BLaER1 (cell line): ENCODE measurements around the gene EFCAB11.

ENCODE experiments used
- H3K27ac ChIP-seq: shearing (Covaris generic); formaldehyde crosslinking; 2 replicates; pipeline ENCODE4 v1.8.1; 2022
- H3K27me3 ChIP-seq: shearing (Covaris generic); formaldehyde crosslinking; 2 replicates; pipeline ENCODE4 v1.8.1; 2022
- H3K36me3 ChIP-seq: shearing (Covaris generic); formaldehyde crosslinking; 2 replicates; pipeline ENCODE4 v1.8.1; 2022
- H3K4me1 ChIP-seq: shearing (Covaris generic); formaldehyde crosslinking; 2 replicates; pipeline ENCODE4 v1.8.1; 2022
- H3K4me2 ChIP-seq: shearing (Covaris generic); formaldehyde crosslinking; 2 replicates; pipeline ENCODE4 v1.8.1; 2022
- H3K4me3 ChIP-seq: shearing (Covaris generic); formaldehyde crosslinking; 2 replicates; pipeline ENCODE4 v1.8.1; 2022
- H3K9ac ChIP-seq: shearing (Covaris generic); formaldehyde crosslinking; 2 replicates; pipeline ENCODE4 v1.8.1; 2022
- H3K9me3 ChIP-seq: shearing (Covaris generic); formaldehyde crosslinking; 2 replicates; pipeline ENCODE4 v1.8.1; 2022
- H4K20me1 ChIP-seq: shearing (Covaris generic); formaldehyde crosslinking; 2 replicates; pipeline ENCODE4 v1.8.1; 2022
- Cebpa-rat ChIP-seq: shearing (Covaris generic); IDR thresholded peaks from 2 replicates; pipeline ENCODE4 v1.8.1; 2022

The EFCAB11 gene

DNA sequence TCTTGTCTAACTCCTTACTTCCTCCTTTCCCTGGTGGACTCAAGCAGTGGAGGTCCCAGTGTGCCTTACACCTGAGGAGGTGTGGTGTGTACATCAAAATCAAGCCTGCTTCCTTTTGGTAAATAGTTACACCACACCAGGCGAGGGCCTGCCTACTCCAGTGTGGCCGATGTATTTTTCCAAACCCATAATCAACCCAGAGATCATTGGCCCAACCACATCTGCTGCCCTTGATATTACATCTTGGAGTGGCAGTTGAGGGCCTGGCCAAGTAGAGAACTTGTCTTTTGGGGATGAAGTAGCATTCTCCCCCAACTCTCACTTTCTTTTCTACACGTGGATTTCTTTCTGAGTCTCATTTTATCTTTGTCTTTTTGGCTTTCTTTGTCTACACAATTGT, 187.4 kb downstream of the EFCAB11 start:
- peaks cover 34% of the 10 kb centered on the region for H3K4me1 ChIP-seq
- H3K36me3 ChIP-seq, result no peaks in the 10 kb centered on the region
- H3K4me3 ChIP-seq, result no peak overlapping the region
- no peak overlapping the region for H3K9ac ChIP-seq
- H3K27me3 ChIP-seq, result no peaks in the 10 kb centered on the region
- no peak for TF ChIP-seq Cebpa-rat
- peak overlapping the region; percentile 44; the same call in 1 of the 2 replicates for H3K27ac ChIP-seq
- H3K4me2 ChIP-seq, result peak overlapping the region; percentile 38
- no peaks in the 10 kb centered on the region for H4K20me1 ChIP-seq
- no peaks in the 10 kb centered on the region for H3K9me3 ChIP-seq

DNA sequence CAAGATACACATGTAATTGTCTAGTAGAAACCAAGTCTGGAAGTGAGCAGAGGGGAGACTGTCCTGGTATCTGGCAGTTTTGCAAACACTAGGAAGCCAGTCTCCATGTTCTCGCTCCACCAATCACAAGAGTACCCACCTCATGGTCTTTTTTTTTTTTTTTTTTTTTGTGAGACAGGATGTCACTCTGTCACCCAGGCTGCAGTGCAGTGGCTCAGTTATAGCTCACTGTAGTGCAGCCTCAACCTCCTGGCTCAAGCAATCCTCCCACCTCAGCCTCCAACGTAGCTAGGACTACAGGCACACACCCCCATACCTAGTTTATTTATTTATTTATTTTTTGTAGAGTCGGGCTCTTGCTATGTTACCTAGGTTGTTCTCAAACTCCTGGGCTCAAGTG, 189.2 kb downstream of the EFCAB11 start:
- H3K9ac ChIP-seq, result no peak overlapping the region
- peaks cover 20% of the 10 kb centered on the region for H3K4me1 ChIP-seq
- no peaks in the 10 kb centered on the region for H3K27me3 ChIP-seq
- no peaks in the 10 kb centered on the region for H3K9me3 ChIP-seq
- no peak overlapping the region for H3K4me2 ChIP-seq
- H3K36me3 ChIP-seq, result no peaks in the 10 kb centered on the region
- no peaks in the 10 kb centered on the region for H4K20me1 ChIP-seq
- no peak for TF ChIP-seq Cebpa-rat
- no peak overlapping the region for H3K27ac ChIP-seq
- no peak overlapping the region for H3K4me3 ChIP-seq

DNA sequence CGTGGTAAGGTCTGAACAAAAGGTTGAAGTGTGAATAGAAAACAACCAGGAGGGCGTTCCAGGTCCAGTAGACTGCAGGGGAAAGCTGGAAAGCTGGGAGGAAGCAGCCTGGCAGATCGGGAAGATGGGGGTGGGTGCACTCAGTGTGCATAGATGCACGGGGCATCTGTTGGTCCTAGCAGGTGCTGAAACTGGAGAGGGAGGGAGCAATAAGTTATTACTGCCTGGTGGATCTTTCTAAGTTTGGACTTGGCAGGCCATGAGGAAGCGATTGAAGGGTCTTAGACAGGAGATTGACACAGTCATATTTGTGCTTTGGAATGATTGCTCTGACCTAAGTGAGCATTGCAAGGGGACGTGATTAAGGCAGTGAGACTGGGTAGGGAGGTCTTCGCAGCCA, 194.4 kb downstream of the EFCAB11 start:
- no peaks in the 10 kb centered on the region for H3K36me3 ChIP-seq
- no peaks in the 10 kb centered on the region for H3K4me1 ChIP-seq
- no peak overlapping the region for H3K27ac ChIP-seq
- no peak overlapping the region for H3K4me2 ChIP-seq
- H3K9ac ChIP-seq, result no peak overlapping the region
- no peaks in the 10 kb centered on the region for H4K20me1 ChIP-seq
- H3K27me3 ChIP-seq, result no peaks in the 10 kb centered on the region
- no peak overlapping the region for H3K4me3 ChIP-seq
- H3K9me3 ChIP-seq, result peaks cover 24% of the 10 kb centered on the region
- no peak for TF ChIP-seq Cebpa-rat

DNA sequence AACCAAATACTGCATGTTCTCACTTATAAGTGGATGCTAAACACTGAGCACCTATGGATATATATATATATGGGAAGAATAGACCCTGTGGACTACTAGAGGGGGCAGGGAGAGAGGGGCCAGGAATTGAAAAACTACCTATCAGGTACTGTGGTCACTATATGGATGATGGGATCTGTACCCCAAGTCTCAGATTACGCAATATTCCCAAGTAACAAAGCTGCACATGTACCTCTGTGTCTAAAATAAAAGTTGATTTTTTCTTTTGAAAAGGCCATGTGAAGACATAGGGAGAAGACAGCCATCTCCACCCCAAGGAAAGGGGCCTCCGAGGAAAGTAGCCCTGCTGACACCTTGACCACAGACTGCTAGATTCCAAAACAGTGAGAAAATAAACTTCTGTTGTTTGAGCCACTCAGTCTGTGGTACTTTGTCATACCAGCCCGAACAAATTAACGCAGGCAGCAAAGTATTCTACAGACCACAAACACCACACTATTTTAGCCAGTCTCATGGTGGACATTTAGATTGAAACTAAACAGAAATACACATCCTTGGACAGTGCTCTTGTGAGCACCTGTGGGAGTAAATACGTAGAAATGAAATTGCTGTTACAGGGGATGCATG, 197.1 kb downstream of the EFCAB11 start:
- no peak overlapping the region for H3K27ac ChIP-seq
- H3K4me2 ChIP-seq, result no peak overlapping the region
- peaks cover 30% of the 10 kb centered on the region for H3K9me3 ChIP-seq
- no peaks in the 10 kb centered on the region for H4K20me1 ChIP-seq
- peak; percentile 83; the same call in 1 of the 2 replicates for TF ChIP-seq Cebpa-rat
- H3K4me3 ChIP-seq, result no peak overlapping the region
- no peaks in the 10 kb centered on the region for H3K36me3 ChIP-seq
- H3K27me3 ChIP-seq, result no peaks in the 10 kb centered on the region
- H3K4me1 ChIP-seq, result no peaks in the 10 kb centered on the region
- H3K9ac ChIP-seq, result no peak overlapping the region

DNA sequence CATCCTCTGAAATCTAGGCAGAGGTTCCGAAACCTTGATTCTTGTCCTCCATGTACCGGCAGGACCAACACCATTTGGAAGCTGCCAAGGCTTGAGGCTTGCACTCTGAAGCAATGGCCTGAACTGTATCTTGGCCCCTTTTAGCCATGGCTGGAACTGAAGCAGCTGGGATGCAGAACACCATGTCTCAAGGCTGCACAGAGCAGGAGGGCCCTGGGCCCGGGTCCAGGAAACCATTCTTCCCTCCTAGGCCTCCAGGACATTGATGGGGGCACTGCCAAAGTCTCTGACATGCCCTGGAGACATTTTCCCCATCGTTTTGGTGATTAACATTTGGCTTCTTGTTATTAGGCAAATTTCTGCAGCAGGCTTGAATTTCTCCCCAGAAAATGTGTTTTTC, 198.7 kb downstream of the EFCAB11 start:
- H3K9ac ChIP-seq, result no peak overlapping the region
- no peak overlapping the region for H3K4me2 ChIP-seq
- no peak overlapping the region for H3K4me3 ChIP-seq
- no peak overlapping the region for H3K27ac ChIP-seq
- H3K27me3 ChIP-seq, result no peaks in the 10 kb centered on the region
- no peaks in the 10 kb centered on the region for H3K36me3 ChIP-seq
- H4K20me1 ChIP-seq, result no peaks in the 10 kb centered on the region
- H3K9me3 ChIP-seq, result peaks cover 30% of the 10 kb centered on the region
- no peaks in the 10 kb centered on the region for H3K4me1 ChIP-seq
- TF ChIP-seq Cebpa-rat, result no peak

DNA sequence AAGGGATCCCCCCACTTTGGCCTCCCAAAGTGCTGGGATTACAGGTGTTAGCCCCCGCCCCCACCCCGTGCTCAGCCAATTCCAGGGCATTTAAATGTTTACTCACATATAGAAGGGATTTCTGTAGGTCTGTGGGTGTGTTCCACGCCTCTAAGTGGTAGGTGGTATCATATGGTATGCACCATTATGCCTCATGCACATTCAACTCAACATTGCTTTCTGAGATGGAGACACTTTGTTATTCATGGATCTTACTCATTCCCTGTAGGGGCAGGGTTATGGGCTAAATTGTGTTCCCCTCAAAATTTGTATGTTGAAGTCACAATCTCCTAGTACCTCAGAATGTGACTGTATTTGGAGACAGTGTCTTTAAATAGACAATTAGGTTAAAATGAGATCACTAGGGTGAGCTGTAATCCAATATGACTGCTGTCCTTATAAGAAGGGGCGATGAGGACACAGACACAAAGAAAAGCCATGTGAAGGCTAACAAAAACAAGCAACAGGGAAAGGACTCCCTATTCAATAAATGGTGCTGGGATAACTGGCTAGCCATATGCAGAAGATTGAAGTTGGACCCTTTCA, 200.6 kb downstream of the EFCAB11 start:
- H3K9ac ChIP-seq, result no peak overlapping the region
- H4K20me1 ChIP-seq, result no peaks in the 10 kb centered on the region
- H3K36me3 ChIP-seq, result no peaks in the 10 kb centered on the region
- TF ChIP-seq Cebpa-rat, result no peak
- no peak overlapping the region for H3K4me2 ChIP-seq
- no peaks in the 10 kb centered on the region for H3K4me1 ChIP-seq
- H3K27ac ChIP-seq, result no peak overlapping the region
- no peaks in the 10 kb centered on the region for H3K27me3 ChIP-seq
- H3K9me3 ChIP-seq, result peaks cover 30% of the 10 kb centered on the region
- H3K4me3 ChIP-seq, result no peak overlapping the region

DNA sequence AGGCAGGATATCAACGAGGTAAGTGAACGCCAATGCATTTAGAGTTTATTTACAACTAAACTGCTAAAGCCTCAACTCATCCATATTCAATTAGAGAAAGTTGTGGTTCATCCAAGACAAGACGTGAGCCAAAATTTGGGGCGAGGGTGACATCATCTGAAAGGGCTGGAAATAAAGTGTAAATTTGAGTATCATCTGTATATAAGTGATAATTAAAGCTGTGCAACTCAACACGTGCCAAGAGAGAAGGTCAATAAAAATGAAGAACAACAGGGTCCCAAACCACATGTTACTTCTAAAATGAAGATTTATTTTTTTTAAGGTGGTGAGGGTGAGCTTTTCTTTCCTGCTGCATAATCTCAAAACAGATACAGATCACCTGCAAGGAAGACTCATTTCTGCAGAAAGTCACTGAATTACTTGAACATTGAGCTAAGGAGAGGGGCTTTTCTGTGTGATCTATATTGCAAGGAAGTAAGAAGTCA, 203.6 kb downstream of the EFCAB11 start:
- Histone ChIP-seq H3K9me3 (peaks cover 24% of the 10 kb centered on the region), H4K20me1 (no peaks in the 10 kb centered on the region), H3K4me2 (no peak overlapping the region)

DNA sequence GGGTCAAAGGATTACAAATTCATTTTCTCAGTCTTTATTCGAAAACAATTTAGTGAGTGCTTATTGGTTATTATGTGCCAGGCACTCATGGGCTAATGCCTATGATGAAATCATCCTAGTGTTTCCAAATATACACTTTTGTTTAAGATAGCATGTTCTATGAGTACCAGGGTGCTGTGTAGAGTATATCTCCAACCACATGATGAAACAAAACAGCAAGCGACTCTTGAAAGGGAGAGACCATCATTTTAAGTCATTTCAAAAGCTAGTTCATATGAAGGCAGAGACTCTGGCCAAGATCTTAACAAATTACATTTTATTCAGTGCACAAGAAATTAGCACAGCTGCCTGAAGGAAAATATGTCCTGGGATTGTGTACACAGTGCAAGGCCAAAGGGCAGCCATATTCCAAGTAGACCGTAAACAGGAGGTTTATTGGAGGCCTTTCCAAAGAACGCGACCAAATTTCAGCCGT, 204.2 kb downstream of the EFCAB11 start:
- H3K9me3 ChIP-seq, result peaks cover 19% of the 10 kb centered on the region
- no peak overlapping the region for H3K4me2 ChIP-seq
- no peak overlapping the region for H3K9ac ChIP-seq
- no peaks in the 10 kb centered on the region for H3K27me3 ChIP-seq
- H3K4me1 ChIP-seq, result no peaks in the 10 kb centered on the region
- no peaks in the 10 kb centered on the region for H3K36me3 ChIP-seq
- no peaks in the 10 kb centered on the region for H4K20me1 ChIP-seq
- H3K4me3 ChIP-seq, result no peak overlapping the region
- no peak overlapping the region for H3K27ac ChIP-seq
- TF ChIP-seq Cebpa-rat, result no peak

More for the DNA sequence above, 203.6 kb downstream of the EFCAB11 start:
- Histone ChIP-seq H3K4me1 (no peaks in the 10 kb centered on the region), H3K36me3 (no peaks in the 10 kb centered on the region), H3K27me3 (no peaks in the 10 kb centered on the region), H3K9ac (no peak overlapping the region), H3K27ac (no peak overlapping the region), H3K4me3 (no peak overlapping the region)
- no peak for TF ChIP-seq Cebpa-rat

DNA sequence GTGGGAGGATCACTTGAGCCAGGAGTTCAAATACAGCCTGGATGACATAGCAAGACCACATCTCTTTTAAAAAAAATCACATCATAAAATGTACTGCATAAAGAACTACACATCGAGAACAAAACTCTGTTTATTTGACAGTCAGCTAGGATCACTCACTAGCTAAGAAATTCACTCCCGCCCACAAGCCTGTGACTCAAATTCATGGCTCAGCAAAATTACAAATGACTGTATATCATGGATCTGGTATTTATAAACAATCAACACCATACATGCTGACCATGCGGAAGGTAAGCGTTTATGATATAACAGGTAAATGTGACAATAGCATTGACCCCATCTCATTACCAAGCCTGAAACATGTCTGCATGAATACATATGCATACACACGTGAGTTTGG, 206.5 kb downstream of the EFCAB11 start:
- no peak for TF ChIP-seq Cebpa-rat
- no peak overlapping the region for H3K27ac ChIP-seq
- no peaks in the 10 kb centered on the region for H3K36me3 ChIP-seq
- no peak overlapping the region for H3K4me2 ChIP-seq
- no peak overlapping the region for H3K4me3 ChIP-seq
- no peak overlapping the region for H3K9ac ChIP-seq
- H4K20me1 ChIP-seq, result no peaks in the 10 kb centered on the region
- no peaks in the 10 kb centered on the region for H3K4me1 ChIP-seq
- H3K9me3 ChIP-seq, result peaks cover 30% of the 10 kb centered on the region
- no peaks in the 10 kb centered on the region for H3K27me3 ChIP-seq

DNA sequence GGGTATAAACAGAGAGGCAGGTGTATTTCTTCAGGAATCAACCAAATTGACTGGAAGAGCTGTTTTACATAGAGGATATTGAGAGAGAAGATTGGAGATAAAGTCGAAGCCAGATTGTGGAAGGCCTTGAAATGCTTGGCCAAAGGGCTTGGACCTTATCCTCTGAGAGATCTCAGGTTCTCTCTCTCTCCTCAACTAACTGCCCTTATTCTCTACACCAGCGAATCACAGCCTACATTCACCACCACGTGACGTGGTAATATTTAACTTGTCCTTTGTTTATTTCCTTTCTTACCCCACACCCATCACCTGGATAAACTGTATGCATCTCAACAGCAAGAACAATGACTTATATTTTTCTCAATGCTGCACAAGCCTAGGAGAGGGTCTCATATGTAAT, 207.4 kb downstream of the EFCAB11 start:
- no peak overlapping the region for H3K4me2 ChIP-seq
- no peak overlapping the region for H3K27ac ChIP-seq
- no peaks in the 10 kb centered on the region for H3K36me3 ChIP-seq
- no peaks in the 10 kb centered on the region for H4K20me1 ChIP-seq
- H3K4me3 ChIP-seq, result no peak overlapping the region
- no peaks in the 10 kb centered on the region for H3K4me1 ChIP-seq
- H3K27me3 ChIP-seq, result no peaks in the 10 kb centered on the region
- no peak overlapping the region for H3K9ac ChIP-seq
- H3K9me3 ChIP-seq, result peaks cover 39% of the 10 kb centered on the region
- TF ChIP-seq Cebpa-rat, result no peak
